HG02885 (cell line): ENCODE data around the gene CDH4.

ENCODE experiments used
- ATAC-seq: cut with Tn5 transposase; IDR thresholded peaks from one replicate; pipeline ENCODE4 v1.9.1; 2021; ENCODE audit warnings: mild to moderate bottlenecking; ENCODE audit not compliant: unreplicated experiment, poor library complexity

Gene CDH4

GRCh38 chr20:61650912-61651733 is 399.1 kb downstream of the CDH4 start:
- ATAC-seq = no peak

DNA sequence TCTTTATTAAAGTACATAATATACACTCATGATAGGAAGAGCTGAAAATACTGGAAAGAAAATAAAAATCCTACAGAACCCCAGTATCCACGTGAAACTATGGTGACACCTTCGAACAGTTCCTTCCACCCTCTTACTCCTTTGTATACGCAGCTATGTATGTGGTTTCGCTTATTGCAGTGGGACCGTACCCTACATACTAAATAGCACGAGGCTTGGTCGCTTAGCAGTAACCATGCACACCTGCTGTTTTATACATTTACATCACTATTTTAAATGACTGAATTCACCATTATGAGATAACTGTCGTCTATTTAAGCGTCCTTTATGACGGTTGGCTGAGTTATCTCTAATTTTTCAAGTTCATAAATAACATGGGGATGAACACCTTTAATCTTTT is 400.1 kb downstream of the CDH4 start:
- no peak for ATAC-seq

DNA sequence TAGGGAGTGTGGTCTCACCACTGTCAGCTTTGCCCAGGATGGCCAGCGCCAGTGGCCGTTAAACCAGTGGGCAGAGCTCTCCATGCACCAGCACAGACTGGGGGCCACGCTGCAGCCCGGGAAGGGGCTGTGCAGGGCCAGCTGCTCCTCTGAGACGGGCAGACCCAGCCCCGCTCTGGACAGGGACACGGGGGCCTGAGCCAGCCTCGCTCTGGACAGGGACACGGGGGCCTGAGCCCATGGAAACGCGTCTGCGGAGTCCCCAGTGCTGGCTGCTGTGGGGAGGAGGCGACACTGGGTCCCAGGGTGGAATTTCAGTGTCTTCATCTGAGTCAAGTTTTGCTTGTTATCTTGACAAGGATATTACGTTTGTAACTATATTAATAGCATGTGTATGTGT is 402.7 kb downstream of the CDH4 start:
- ATAC-seq = no peak

DNA sequence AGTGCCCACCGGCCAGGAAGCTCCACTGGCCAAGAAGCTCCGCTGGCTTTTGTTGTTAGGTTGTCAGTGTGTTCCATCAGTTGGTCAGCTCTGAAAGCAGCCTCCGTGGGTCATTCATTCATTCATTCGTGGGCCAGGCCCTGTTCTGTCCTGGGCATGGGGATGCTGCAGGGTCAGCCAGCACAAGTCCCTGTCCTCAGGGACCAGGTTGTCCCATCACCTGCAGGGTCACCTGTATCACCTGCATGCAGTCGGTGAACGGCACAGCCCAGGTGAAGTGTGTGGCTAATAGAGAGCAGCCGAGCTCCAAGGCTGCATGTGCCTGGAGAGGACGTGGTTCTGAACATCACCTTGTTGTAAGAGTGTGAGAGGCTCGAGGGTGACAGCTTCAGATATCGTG is 403.5 kb downstream of the CDH4 start:
- no peak for ATAC-seq

DNA sequence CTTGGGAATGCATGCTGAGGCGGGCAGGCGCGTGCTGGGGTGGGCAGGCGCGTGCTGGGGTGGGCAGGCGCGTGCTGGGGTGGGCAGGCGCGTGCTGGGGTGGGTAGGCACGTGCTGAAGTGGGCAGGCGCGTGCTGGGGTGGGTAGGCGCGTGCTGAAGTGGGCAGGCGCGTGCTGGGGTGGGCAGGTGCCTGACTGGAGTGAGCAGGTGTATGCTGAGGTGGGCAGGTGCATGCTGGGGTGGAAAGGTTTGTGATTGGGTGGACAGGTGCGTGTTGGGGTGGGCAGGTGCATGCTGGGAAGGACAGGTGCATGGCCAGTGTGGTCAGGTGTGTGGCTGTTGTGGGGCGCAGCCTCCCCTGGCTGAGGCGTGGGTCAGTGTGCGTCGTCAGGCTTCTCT is 404.1 kb downstream of the CDH4 start:
- ATAC-seq = no peak

- no peak for ATAC-seq
Measured at GRCh38 chr20:61657721-61658377, 405.8 kb downstream of the CDH4 start.

DNA sequence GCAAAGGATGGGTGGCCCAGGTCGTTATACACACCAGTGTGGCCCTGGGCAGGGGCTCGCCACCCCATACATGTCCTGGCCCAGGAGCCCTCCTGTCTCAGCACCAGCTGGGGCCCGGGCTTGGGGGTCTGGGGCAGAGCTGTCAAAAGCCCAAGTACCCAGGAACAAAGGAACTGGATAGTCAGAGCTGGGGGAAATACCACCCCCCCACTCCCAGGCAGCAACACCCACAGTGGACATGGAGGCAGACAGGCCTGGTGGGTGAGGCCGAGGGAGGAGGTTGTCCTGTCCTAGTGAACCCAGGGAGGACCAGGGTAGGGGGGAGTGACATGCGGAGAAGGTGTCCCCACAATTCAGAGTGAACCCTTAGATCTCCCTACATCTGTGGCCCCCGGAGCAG is 406.5 kb downstream of the CDH4 start:
- no peak for ATAC-seq

DNA sequence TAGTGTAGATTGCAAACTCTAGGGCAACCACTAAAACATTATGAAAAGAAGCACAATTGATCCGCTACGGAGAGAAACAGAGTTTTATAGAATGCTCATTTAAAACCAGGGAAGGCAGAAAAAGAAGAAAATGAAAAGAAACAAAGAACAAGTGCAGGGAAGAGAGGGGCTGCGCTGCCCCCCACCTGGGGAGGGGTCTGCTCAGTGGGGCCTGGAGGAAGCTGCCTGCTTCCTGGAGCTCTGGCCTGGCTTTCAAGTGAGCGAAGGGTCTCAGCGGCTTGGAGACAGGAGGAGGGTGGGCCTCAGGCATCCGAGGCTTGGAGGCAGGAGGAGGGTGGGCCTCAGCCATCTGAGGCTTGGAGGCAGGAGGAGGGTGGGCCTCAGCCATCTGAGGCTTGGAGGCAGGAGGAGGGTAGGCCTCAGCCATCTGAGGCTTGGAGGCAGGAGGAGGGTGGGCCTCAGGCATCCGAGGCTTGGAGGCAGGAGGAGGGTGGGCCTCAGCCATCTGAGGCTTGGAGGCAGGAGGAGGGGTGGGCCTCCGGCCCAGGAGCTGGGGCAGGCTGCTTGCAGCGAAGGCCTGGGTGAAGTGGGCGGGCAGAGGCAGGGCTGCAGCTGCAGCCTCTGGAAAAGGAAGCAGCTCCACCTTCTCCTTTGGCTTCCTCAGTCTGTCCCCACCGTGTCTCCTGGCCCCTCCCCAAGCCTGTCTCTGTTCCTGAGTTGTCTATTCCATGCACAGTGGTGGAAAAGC is 407.4 kb downstream of the CDH4 start:
- ATAC-seq = no peak

DNA sequence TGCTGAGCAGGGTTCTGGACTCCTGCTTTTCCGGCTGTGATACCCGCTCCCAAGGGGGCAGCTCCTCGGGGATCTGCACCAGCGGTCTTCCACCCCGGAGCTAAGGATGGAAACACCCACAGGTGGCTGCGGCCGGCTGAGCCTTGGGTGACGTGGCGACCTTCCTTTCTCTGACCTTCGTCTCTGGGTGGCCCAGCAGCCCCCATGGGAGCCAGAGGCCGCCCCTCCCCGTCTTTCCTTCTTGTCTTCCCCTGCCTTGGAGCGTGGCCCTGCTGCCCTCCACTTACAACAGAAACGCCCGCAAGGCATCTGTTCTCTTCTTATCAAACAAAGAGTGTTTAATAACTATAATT is 407.9 kb downstream of the CDH4 start:
- ATAC-seq = no peak

GRCh38 chr20:61660559-61660958 is 408.5 kb downstream of the CDH4 start:
- no peak for ATAC-seq

- no peak for ATAC-seq
Measured at GRCh38 chr20:61661025-61661424, 409.0 kb downstream of the CDH4 start.

DNA sequence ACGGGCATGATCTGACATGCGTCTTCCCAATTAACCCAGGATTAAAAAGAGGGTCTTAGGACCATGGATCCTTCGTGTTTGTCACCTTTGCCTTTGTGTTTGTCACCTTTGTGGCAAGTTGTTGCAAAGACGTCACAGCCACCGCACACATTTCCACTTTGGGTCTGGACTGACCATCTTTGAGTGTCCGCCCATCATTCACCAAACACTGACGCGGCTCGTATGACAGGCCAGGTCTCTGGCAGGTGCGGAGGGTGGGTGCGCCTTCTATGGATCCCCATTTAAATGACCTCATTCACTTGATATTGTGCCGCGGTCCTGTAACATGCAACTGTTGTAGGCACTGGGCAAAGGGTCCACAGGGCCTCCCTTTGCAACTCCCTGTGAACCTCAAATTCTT is 409.5 kb downstream of the CDH4 start:
- ATAC-seq = no peak

GRCh38 chr20:61662226-61662967 is 410.3 kb downstream of the CDH4 start:
- ATAC-seq = no peak

DNA sequence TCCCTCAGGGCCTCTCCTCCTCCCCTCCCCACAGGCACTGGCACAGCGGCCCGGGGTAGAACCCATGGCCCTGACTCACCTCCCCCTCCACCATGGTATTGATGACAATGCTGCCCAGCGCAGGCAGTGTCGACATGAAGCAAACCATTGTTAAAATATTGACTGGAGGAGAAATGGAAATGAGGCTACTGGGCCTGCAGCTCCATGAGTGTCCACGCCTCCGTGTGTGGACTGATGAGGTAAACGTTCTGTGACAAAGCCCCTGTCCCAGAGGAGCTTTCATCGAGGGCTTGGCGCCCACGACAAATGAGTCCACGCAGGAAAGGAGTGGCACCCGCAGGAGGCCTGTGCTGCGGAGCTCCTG is 410.9 kb downstream of the CDH4 start:
- no peak for ATAC-seq

- no peak for ATAC-seq
Measured at GRCh38 chr20:61663521-61664425, 411.7 kb downstream of the CDH4 start.

GRCh38 chr20:61664556-61665320 is 412.7 kb downstream of the CDH4 start:
- no peak for ATAC-seq

GRCh38 chr20:61665528-61666470 is 413.7 kb downstream of the CDH4 start:
- ATAC-seq = no peak

GRCh38 chr20:61666471-61666832 is 414.4 kb downstream of the CDH4 start:
- no peak for ATAC-seq
